OCI-LY3 (cell line): Measurements from ENCODE around the gene CDC25A.

Experiments
- H2AFZ ChIP-seq: fragments of 200-600, 300-600 bp; shearing (Covaris generic); 2 replicates; pipeline ENCODE4 v1.6.0; 2014; ENCODE audit warnings: antibody characterized with exemption, low read depth, low read length
- H3K27ac ChIP-seq: fragments of 200-600, 300-600 bp; sonication (generic); 2 replicates; pipeline ENCODE4 v1.5.1; 2014; ENCODE audit warnings: mild to moderate bottlenecking, low read length, moderate library complexity, mixed read lengths
- H3K27me3 ChIP-seq: fragments of 200-600, 300-600 bp; sonication (generic); 2 replicates; pipeline ENCODE4 v1.6.1; 2014; ENCODE audit warnings: low read depth, low read length, mixed read lengths
- H3K36me3 ChIP-seq: fragments of 200-600, 300-600 bp; sonication (generic); replicated peaks from 2 replicates; pipeline ENCODE3; 2014; ENCODE audit warnings: low read depth, low read length, mixed read lengths
- H3K4me1 ChIP-seq: fragments of 300-600, 200-600 bp; sonication (generic); 2 replicates; pipeline ENCODE4 v1.6.1; 2014; ENCODE audit warnings: low read length, mixed read lengths
- H3K4me2 ChIP-seq: fragments of 200-600, 300-600 bp; sonication (generic); 2 replicates; pipeline ENCODE4 v1.6.1; 2014; ENCODE audit warnings: low read length, mixed read lengths
- H3K4me3 ChIP-seq: fragments of 300-600, 200-600 bp; sonication (generic); 2 replicates; pipeline ENCODE4 v1.5.1; 2014; ENCODE audit warnings: antibody characterized with exemption, mild to moderate bottlenecking, low read length, moderate library complexity
- H3K79me2 ChIP-seq: fragments of 300-600, 200-600 bp; shearing (Covaris generic); 2 replicates; pipeline ENCODE4 v1.6.1; 2014; ENCODE audit warnings: mild to moderate bottlenecking, low read length, mixed read lengths
- H3K9ac ChIP-seq: fragments of 300-600, 200-600 bp; shearing (Covaris generic); 2 replicates; pipeline ENCODE4 v1.6.0; 2014; ENCODE audit warnings: mild to moderate bottlenecking, low read length, moderate library complexity
- H3K9me3 ChIP-seq: fragments of 200-600, 300-600 bp; shearing (Covaris generic); 2 replicates; pipeline ENCODE4 v1.6.1; 2014; ENCODE audit warnings: low read length, mixed read lengths; ENCODE audit not compliant: insufficient read depth
- H4K20me1 ChIP-seq: fragments of 200-600, 300-600 bp; sonication (generic); 2 replicates; pipeline ENCODE4 v1.6.1; 2016; ENCODE audit warnings: low read length, mixed read lengths; ENCODE audit not compliant: insufficient read depth
- CTCF ChIP-seq: fragments of 200-600, 300-600 bp; sonication (generic); IDR thresholded peaks from 2 replicates; pipeline ENCODE4 v1.5.1; 2014; ENCODE audit warnings: antibody characterized with exemption, low read length, low read depth
- EZH2phosphoT487 ChIP-seq: fragments of 200-600 bp; shearing (Covaris generic); IDR thresholded peaks from 2 replicates; pipeline ENCODE4 v1.6.1; 2018; ENCODE audit warnings: antibody characterized with exemption, mixed run types, low read depth

Gene CDC25A

GRCh38 chr3:48209445-48209844, 21.2 kb upstream of the CDC25A start:
- TF ChIP-seq EZH2phosphoT487: no peak
- no peak for TF ChIP-seq CTCF
- no peak overlapping the region for H3K27ac ChIP-seq
- H2AFZ ChIP-seq: no peak overlapping the region
- no peaks in the 10 kb centered on the region for H3K27me3 ChIP-seq
- H3K79me2 ChIP-seq: no peaks in the 10 kb centered on the region; the same call in 1 of the 2 replicates
- H3K36me3 ChIP-seq: no peaks in the 10 kb centered on the region
- H3K9me3 ChIP-seq: no peaks in the 10 kb centered on the region
- no peaks in the 10 kb centered on the region for H3K4me1 ChIP-seq
- no peak overlapping the region for H3K4me2 ChIP-seq
- H3K4me3 ChIP-seq: no peak overlapping the region
- H4K20me1 ChIP-seq: no peaks in the 10 kb centered on the region
- no peak overlapping the region for H3K9ac ChIP-seq

GRCh38 chr3:48208076-48208475, 19.9 kb upstream of the CDC25A start:
- no peaks in the 10 kb centered on the region; the same call in 1 of the 2 replicates for H3K79me2 ChIP-seq
- H3K4me3 ChIP-seq: no peak overlapping the region
- no peak overlapping the region for H3K27ac ChIP-seq
- H3K4me2 ChIP-seq: no peak overlapping the region
- H3K27me3 ChIP-seq: no peaks in the 10 kb centered on the region
- no peaks in the 10 kb centered on the region for H4K20me1 ChIP-seq
- H3K9me3 ChIP-seq: no peaks in the 10 kb centered on the region
- H3K4me1 ChIP-seq: no peaks in the 10 kb centered on the region
- H2AFZ ChIP-seq: no peak overlapping the region
- TF ChIP-seq CTCF (no peak), EZH2phosphoT487 (no peak)
- H3K9ac ChIP-seq: no peak overlapping the region
- H3K36me3 ChIP-seq: no peaks in the 10 kb centered on the region

- Histone ChIP-seq H3K4me2 (no peak overlapping the region), H3K9me3 (no peaks in the 10 kb centered on the region), H3K4me1 (no peaks in the 10 kb centered on the region), H4K20me1 (no peaks in the 10 kb centered on the region), H3K27ac (no peak overlapping the region), H3K79me2 (no peaks in the 10 kb centered on the region), H3K27me3 (no peaks in the 10 kb centered on the region), H2AFZ (no peak overlapping the region), H3K4me3 (no peak overlapping the region), H3K9ac (no peak overlapping the region), H3K36me3 (no peaks in the 10 kb centered on the region)
- TF ChIP-seq CTCF: no peak
- TF ChIP-seq EZH2phosphoT487: no peak
Measured at GRCh38 chr3:48202632-48203031, 14.4 kb upstream of the CDC25A start.

- H3K4me1 ChIP-seq: peaks cover 14% of the 10 kb centered on the region
- no peak overlapping the region for H3K4me2 ChIP-seq
- no peak overlapping the region for H3K27ac ChIP-seq
- no peak overlapping the region for H3K4me3 ChIP-seq
- no peak for TF ChIP-seq EZH2phosphoT487
- no peak for TF ChIP-seq CTCF
- no peak overlapping the region for H2AFZ ChIP-seq
- no peaks in the 10 kb centered on the region for H3K9me3 ChIP-seq
- no peaks in the 10 kb centered on the region for H4K20me1 ChIP-seq
- no peak overlapping the region for H3K9ac ChIP-seq
- H3K79me2 ChIP-seq: no peaks in the 10 kb centered on the region
- no peaks in the 10 kb centered on the region for H3K36me3 ChIP-seq
- H3K27me3 ChIP-seq: no peaks in the 10 kb centered on the region
Measured at GRCh38 chr3:48199117-48199516, 10.9 kb upstream of the CDC25A start.
